SU-DHL-6 (cell line): Measurements from ENCODE around the gene PCDHGB7.

Experiments used
- CTCF ChIP-seq: fragments of 200-600 bp; sonication (generic); IDR thresholded peaks from one replicate; pipeline ENCODE4 v1.5.1; 2017; ENCODE audit warnings: antibody characterized with exemption, mild to moderate bottlenecking, low read length, moderate library complexity; ENCODE audit not compliant: insufficient read depth, poor library complexity, severe bottlenecking
- EZH2phosphoT487 ChIP-seq: fragments of 200-600 bp; sonication (generic), shearing (Covaris generic); conservative IDR thresholded peaks from 2 replicates; pipeline ENCODE4 v1.6.1; 2018; ENCODE audit warnings: mild to moderate bottlenecking, antibody characterized with exemption, low read length, moderate library complexity, mixed read lengths

GRCh38 chr5:141373673-141374317 lies 43.7 kb upstream of the PCDHGB7 start, which contains the start of gene PCDHGA6:
- TF ChIP-seq CTCF, result no peak
- no peak for TF ChIP-seq EZH2phosphoT487
